GM19351 (cell line): ENCODE data around the gene LRG1.

Source experiments
- ATAC-seq: cut with Tn5 transposase; IDR thresholded peaks from one replicate; pipeline ENCODE4 v1.9.1; 2021; ENCODE audit warnings: mild to moderate bottlenecking, moderate library complexity; ENCODE audit not compliant: unreplicated experiment

The LRG1 gene, protein sequence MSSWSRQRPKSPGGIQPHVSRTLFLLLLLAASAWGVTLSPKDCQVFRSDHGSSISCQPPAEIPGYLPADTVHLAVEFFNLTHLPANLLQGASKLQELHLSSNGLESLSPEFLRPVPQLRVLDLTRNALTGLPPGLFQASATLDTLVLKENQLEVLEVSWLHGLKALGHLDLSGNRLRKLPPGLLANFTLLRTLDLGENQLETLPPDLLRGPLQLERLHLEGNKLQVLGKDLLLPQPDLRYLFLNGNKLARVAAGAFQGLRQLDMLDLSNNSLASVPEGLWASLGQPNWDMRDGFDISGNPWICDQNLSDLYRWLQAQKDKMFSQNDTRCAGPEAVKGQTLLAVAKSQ

DNA sequence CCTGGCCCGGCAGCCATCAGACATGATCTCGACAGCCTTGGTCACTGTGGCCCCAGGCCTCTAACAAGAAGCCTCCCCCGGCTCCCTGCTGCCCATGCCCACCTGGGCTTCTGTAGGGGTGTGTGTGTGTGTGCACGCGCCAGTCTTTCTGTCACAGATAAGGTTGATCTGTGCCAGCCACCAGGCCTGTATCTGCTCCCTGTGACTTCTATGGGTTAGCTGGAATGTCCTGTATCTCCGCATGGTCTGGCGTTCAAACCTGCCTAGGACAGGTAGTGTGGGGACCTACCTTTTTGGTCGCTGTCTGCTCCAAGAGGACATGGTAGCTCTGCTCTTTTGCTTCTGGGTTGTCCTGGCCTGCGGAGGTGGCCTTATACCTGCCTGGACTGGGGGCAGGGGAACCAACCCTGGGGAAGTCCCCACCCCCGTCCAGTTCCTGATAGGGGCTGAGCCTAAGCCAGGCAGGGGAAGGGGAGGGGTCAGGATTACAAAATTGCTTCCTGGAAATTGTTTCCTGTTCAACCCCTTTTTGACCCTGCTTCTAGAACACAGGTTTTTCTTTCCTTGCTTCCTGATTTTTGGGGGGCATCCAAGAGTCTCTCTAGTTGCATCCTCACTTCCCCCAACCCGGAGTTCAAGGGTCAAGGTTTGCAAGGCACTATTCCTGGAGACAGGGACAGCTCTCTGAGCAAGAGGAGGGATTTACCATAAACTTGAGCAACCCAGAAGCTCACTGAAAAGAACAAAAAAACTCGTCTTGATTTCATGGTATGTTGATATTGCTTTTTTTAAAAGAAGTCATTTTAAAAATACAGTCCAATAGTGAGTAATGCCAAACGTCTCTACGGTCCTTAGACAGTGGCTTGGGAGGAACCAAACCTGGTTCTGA is at the start of gene LRG1:
Gene LRG1 (minus strand): TSS at position 344 of the 889 bp plus-strand sequence. CDS start 23 bp downstream, at position 321.
- ATAC-seq = no peak

DNA sequence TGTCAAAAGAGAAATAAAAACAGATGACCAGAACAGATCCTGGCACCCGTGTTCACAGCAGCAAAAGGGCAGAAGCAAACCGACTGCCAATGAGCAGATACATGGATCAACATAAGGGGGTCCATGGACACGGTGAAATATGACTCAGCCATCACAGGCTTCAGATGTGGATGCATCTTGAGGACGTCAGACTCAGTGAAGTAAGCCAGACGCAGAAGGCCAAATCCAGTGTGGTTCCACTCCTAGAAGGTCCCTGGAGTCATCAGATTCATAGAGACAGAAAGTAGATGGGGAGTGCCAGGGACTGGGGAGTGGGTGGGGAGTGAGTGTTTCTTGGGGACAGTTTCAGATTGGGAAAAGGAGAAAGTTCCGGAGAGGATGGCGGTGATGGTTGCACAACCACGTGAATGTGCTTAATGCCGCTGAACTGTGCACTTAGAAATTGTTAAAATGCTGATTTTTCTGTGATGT is 48.5 kb upstream of the LRG1 start:
- ATAC-seq = no peak

DNA sequence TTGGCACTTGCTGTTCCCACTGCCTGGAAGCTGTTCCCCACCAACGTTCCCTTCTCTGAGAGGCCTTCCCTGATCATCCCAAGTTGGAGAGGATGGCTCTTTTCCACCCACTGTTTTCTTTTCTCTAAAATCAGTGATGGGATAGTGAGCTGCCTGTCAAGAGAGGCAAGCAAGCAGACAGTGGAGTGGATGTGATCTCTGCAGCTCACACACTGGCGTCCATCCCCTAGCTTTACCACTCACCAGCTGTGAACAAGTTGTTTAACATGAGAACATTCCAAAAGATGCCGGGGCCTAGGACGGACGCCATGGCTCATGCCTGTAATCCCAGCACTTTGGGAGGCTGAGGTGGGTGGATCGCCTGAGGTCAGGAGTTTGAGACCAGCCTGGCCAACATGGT is 47.7 kb upstream of the LRG1 start:
- ATAC-seq = no peak

DNA sequence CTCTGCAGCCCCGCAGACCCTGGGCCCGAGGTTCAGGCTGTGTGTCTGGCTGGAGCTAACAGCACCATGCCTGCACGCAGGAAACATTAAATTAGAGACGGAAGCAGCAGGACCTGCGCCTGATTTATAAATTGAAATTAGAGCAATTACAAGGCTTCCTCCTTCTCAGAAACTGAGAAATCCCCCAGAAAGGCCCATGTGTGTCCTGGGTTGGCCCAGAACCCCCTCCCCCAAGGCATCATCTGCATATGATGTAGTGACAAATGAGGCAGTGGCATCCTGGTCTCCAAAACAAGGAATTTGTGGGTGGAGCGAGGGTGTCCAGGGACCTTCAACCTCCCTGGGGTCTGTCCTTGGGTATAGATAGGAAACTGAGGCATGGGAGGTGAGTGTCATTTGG is 46.9 kb upstream of the LRG1 start:
- ATAC-seq = no peak

DNA sequence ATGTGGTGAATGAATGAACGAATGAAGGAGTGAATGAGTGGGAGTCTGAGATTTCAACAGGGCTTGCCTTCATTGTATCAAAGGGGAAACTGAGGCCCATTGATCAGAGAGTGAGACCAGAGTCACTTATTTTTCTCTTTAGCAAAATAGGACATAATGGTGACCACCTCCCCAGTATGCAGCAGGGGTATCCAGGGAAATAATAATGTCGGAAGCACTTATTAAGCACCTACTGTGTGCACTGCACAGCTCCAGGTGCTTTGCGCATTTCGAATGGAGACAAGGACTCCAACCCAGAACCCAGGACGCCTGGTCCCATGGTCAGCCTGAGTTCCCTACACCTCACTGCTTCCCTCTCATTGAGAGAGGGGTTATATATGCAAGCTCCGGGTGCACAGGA is 46.4 kb upstream of the LRG1 start:
- ATAC-seq = no peak

DNA sequence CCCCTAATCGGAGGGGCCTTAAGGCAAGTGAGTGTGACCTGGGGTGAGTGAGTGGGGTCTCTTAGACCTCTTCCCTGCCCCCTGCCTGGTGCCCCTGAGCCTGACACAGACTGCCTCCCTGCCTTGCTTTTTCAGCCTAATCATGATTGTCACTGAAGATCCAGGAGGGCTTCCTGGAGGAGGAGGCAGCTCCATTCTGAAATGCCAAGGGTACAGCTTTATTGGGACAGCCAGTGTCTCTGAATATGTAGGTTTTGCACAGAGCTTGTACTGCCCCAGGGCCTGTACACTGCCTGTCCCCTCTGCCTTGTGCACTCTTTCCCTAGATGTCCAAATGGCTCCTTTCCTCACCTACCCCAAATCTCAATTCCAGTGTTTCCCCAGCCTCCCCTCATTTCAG is 45.7 kb upstream of the LRG1 start:
- ATAC-seq = no peak

DNA sequence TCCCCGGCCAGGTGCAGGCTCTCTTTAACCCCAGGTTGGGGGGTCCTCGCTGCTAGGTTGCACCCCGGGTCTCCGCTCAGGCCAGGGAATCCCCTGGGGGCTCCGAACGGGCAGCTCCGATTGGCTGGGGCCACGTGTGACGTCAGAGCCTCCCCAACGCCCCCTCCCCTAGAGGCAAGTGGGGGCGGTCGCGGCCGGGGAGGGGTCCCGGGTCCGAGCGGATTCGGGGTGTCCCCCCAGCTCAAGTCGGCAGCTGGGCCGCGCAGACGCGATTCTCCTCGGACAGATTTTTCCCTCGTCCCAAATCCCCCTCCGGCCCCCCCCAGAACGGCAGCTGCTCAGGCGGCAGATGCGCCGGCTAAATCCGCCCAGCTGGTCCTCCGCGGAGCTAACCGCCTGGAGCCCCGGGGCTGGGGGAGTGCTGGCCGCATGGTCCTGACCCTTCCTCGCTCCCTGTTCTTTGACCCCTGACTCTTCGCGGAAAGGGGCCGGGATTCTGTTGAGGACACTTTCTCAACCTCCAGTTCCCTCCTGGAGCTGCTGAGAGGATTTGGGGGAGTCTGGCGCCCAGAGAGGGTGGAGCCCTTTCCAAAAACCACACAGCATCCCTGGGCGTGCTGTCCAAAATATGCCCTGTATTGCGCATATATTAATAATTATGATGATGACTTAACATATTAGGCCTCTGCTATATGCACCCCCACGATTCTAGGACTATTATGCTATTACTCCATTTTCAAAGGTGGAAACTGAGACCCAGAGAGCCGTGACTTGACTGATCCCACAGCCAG is 45.0 kb upstream of the LRG1 start:
- no peak for ATAC-seq

DNA sequence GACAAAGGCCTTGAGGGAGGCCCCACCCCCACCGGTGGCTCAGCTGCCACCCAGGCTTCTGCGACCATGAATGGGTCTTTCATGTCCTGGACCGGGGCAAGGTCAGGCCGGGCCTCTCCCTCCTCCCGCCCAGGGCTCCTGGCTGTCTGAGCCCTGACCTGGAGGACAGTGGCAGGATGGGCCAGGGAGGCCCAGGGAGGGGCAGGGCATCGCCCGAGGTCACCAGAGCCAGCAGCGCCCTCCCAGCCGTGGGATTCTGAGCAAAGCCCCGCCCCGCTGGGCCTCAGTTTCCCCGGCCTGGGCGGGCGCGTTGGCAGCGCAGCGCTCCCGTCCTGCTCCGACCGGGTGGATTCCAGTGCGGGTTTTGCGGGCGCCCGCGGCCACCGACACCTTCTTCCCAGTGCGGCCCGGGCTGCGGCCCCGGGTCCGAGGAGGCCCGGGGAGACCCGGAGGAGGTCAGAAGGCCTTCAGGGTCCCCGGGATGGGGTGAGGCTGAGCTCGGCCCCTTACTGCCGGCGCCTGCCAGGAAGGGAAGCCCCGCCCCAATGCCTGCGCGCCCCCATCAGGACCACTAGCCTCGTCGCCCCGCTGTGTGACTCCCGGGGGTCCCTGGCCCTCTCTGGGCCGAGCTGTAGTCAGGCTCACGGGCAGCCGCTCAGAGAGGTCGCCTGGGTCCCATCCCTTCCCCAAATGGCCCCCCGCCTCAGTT is 44.3 kb upstream of the LRG1 start:
- ATAC-seq = no peak

DNA sequence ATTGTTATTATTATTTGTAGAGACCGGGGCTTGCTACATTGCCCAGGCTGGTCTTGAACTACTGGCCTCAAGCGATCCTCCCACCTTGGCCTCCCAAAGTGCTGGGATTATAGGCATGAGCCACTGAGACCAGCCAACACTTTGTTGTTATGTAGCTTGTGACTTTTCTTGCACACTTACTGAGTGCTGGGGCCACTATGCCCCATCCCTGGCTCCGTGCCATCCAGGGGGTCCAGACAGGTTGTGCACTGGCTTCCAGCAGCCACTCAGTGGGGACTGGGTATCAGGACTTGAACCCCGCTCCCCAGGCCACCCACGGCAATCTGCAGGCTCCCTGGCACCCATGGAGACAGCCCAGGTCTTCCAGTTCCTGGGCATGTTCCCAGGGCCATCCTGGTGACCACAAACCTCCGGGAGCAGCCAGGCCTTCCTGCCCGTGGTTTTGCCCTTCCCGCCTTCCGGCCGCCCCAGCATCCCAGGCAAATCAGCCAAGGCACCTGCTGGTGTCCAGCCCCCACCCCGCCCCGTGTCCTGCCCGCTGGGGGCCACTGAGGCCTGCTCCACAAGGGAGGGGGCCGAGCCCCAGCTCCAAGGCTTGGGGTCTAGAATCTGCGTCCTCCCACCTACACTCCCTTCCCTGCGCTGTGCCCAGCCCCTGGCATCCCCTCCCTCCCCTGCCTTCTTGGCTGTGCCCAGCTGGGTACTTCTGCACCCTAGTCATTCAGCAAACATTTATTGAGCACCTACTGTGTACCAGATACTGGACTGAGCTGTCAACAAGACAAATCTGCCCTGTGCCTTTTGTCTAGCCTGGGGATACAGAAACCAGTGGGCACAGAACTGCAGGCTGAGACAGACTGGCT is 43.4 kb upstream of the LRG1 start:
- ATAC-seq = no peak

DNA sequence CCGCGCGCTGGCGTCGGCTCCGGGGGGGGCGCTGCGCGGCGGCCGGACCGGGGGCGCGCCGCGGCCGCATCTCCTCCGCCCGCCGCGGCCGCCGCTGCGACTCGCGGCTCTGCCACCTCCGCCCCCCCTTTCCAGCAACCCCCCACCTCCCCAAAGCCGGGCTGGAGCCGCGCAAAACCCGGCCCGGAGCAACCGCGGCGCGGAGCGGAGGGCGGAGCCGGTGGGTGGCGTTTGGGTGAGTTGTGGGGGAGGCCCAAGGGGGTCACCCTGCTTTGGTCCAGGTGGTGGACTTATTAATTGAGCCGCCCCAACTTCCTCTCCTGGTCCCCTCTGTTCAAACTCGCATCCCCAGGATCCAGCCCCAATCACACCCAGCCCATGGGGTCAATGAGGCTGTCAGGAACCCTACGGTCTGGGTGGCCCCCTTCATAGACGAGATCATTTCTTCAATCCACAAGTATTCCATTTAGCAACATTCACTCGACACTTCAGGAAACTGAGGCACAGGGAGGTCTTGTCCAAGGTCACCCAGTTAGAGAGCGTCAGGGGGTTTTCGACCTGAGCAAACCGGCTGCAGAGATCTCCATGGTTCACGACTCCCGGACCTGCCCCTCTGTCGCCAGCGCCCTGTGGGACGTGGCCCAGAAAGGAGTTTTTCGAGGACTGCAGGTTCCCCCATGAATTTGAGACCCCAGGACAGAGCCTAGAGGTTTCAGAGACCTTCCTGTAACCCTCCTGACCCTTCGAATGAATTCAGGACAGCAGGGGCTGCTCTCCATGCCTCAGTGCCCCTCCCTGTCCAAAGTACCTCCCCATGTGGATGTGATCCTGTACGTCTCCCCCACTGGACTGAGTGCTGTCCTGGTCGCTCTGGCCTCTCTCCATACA is 42.1 kb upstream of the LRG1 start:
- no peak for ATAC-seq

DNA sequence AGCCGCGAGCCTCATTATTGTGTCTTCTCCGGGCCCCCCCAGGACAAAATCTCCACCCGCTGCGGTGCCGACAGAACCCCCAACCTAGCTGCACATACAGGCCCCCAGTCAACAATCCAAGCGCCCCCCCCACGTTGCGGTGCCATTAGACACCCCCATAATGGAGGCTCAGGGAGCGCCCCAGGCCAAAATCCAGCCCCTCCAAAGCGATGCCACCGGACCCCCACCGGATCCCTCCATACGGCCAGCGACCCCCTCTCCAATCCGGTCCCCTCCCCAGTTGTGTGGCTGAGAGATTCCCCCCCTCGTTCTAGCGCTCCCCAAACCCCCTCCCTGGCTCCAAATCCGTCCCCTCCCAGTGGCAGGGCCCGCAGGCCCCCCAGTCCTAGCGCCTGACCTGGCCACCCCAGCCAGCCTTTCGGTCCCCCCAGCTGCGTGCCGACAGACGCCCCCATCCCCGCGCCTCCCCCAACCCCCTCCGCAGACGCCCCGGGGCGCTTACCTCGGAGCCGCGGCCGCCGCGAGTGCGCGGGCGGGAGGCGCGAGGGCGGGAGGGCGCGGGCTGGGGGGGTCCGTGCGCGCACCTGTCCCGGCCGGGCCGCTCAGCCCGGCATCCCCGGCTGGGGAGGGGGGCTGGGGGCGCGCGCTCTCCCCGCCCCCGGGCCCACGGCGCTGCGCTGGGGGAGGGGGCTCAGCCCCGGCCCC is 41.3 kb upstream of the LRG1 start:
- no peak for ATAC-seq

DNA sequence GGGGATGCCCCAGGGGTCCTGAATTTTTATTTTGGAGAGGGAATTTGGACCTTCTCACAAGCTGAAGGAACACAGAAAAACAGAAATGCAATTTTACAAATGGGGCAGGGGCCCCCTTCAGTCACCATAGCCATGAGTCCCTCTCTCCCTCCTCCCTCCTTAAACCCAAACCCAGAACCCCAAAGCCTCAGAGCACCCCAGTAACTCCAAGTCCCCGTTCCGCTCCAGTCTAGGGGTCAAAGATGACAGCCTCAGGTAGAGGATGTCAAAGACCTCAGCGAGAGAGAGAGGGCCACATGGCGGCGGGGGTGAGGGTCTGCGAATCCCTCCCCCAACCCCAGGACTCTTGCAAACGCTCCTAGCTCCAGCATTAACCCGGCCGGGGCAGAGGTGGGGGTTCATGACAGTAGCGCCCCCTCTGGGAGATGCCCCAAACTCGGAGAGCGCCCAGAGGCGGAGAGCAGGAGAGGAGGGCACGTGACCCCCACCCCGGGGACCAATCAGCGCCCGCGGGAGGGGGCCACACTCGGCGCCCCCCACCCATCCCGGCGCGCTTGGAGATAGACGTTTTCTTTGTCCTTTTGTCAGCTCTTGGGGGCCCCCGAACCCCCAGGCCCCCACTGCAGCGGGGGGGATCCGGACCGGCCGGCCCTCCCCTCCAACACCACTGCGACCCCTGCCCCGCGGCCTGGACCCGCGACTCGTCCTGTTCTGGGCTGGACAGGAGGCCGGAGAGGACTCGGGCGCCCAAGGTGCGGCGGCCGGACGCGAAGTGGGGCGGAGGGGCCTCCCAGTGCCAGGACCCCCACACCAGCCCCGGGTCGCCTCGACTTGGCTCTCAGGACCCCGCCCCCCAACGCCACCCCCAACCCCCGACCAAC is 40.4 kb upstream of the LRG1 start:
- ATAC-seq = no peak

DNA sequence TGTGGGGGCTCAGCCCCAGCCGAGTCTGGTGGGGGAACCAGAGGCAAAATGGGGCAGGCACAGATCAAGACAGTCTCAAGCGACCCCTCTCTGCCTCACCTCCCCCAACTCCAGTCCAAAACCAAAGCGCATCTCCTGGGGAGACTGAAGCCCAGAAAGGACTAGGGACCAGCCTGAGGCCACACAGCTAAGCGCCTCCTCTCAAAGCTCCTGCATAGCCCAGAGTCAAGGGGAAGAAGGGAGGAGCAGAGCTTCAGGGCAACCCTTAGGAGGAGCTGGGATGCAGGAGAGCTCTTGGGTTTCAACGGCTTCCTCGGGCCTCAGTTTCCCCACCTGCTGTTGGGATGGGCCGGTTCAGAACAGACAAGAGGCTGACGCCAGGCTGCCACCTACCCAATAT is 39.6 kb upstream of the LRG1 start:
- no peak for ATAC-seq

DNA sequence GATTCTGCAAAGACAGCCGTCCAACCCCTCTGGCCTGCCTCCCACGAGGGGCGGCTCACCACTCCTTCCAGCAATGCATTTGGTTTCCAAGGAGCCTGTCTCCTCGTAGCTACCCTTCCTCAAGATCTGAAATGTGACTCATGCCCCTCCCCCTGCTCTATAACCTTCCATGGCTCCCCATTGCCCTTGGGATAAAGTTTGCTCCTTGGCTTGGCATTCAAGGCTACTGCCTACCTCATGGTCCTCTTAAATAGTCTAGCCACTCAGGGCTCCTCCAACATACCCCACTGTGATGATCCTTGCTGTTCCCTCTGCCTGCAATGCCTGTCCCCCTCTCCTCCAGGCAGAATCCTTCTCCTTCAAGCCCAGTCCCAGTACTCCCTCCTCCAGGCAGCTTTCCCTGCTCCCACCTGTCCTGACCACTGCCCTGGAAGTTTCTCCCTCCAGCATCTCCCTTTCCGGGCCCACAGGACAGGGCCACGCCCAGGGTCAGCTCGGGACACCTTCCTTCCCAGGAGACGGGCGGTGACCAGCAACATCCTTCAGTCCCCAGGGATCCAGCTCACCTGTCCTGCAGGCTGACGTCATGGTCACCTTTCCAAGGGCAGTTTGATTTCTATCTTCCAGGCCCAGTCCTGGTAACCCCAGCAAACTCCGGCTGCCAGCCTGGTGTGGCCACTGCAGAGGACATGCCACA is 38.9 kb upstream of the LRG1 start:
- no peak for ATAC-seq

DNA sequence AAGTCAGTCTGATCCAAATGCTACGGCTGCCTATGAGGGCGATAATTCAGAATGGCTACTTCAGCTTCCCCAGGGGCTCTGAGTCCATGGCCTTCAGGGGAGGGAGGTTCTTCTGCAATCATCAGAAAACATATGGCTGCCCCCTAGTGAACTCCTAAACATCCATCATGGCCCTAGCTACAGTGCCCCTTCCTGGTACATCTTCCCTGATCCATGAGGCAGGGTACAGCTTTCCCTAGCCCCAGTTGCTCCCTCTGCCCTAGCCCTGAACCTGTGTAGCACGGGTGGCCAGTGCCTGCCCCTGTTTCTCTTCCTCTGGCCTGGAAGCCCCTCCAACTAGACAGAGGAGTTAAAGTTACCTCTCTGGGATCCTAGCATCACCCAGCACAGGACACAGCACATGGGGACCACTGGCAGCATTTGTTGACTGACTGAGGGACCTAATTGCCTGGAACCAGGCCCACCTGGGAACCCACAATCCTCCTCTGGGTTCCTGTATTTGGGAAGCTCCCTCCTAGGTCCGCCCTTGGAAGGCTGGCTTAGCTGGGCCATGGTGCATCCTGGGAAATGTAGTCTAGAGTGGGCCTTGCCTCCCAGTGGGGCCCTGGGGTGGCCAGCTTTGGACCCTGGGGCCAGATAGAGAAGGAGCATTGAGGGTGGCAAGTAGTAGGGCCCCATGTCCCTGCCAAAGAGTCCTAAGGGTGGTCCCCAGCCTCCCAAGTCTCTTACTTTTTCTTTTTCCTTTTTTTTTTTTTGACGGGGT is 37.4 kb upstream of the LRG1 start:
- ATAC-seq = no peak
